ENCODE results near the gene FILIP1L.
A peak's percentile ranks its signal among the peaks of the same experiment; 100 is the strongest.

FILIP1L gene

GRCh38 chr3:99829844-99830243 is 284.5 kb downstream of the FILIP1L start:
- DNase-seq: no peak

DNA sequence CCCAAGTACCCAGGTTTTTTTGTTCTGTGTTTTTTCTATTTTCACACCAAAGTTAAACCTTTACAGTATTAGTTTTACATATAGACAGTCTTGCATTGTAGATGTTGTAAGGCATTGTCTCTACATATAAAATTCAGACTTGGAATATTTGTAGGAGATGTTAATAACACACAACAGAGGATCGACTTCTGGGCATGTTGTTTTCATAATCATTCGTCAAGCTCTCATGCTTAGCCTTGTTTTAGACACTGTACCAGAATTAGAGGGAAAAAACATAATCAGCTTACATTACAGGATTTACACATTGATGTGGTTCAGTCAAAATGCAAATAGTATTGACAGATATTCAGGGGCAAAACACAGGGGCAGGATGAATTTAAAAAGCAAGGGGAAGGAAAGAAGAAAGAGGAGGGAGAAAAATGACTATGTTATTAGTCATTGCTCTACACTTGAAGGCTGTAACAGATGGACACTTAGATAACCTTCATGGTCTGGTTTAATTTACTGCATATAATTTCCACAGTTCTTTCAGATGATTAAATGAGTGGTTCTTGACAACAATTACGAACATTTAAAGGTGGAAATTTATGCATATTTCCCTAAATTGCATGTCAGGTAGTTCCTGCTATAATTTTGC is 289.2 kb downstream of the FILIP1L start:
- DNase-seq: no peak

- no peak for DNase-seq
Observed at GRCh38 chr3:99823723-99824711, 290.3 kb downstream of the FILIP1L start.

DNA sequence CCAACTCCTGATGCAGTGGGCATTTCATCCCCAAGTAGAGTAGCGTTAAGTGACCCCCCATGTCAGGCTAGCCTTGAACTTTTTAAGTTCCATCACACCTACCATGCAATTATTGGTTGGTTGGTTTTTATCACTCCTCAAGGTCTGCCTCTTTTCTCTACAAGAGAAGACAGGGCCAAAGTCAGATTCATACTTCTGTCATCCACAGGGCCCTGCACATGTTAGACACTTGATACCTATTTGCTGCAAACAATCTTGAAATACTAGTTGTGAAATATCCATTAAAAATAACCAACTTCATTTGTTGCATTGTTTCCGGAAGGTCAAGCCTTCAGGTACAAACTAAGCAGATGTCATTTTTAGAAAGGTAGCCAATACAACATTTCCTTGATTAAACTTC is 295.5 kb downstream of the FILIP1L start:
- DNase-seq: no peak

DNA sequence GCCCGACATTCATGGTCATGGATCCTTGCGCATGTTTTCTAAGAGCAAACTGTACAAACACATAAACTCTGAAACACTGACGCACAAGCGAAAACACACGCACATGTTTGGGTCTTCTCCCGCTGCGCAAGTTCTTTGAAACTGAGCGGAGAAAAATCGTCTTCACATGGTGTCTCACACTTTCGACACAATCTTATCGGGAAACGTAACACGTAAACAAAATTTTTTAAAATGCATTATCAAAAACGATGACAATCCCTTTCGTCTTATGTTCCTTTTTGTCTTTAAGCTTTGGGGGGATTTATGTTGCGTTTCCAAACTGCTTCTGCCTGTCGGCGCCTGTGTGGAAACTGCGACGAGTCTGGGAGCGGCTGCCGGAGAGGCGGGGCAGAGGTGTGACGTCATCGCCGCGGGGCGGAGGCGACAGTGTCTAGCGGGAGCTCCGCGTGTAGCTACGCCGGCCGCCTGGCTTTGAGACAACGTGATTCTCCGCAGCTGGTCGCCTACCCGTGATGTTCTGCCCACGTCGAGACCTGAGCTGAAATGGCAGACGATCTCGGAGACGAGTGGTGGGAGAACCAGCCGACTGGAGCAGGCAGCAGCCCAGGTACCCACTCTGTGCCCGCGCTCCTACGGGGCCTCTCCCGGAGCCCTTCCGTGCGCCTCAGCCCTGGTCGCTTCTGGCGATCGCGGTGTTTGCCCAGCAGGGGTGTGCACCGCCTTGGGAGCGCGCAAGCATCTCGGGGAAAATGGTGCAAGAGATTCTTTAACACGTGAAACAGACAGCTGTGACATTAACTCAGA is 296.7 kb downstream of the FILIP1L start, which contains the start of gene CMSS1:
TSS of gene CMSS1 (plus strand) at position 426 of the 804 bp plus-strand sequence.
- DNase-seq: peak; percentile 93

DNA sequence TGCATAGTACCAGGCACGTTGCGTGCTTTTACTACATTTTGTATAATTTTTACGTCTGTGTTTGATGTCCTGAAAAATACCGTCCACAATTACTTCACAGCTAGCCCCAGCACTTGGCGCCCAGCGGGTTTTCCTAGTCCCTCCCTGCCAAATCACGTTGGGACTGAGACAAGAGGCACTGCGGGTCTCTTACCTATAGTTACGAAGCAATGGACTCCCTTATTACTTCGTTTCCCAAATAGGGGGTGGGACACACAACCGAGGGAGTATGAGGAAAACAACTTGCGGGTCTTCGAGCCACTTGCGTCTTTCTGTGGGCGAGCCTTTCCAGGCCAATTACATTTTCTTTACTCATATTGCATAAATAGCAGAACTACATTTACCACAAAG is 297.3 kb downstream of the FILIP1L start:
- peak; percentile 64 for DNase-seq

GRCh38 chr3:99810403-99810802 is 303.9 kb downstream of the FILIP1L start:
- DNase-seq: no peak

- DNase-seq: no peak
Observed at GRCh38 chr3:99809565-99809964, 304.7 kb downstream of the FILIP1L start.

GRCh38 chr3:99808163-99808794 is 306.0 kb downstream of the FILIP1L start:
- peak; percentile 75 for DNase-seq

DNA sequence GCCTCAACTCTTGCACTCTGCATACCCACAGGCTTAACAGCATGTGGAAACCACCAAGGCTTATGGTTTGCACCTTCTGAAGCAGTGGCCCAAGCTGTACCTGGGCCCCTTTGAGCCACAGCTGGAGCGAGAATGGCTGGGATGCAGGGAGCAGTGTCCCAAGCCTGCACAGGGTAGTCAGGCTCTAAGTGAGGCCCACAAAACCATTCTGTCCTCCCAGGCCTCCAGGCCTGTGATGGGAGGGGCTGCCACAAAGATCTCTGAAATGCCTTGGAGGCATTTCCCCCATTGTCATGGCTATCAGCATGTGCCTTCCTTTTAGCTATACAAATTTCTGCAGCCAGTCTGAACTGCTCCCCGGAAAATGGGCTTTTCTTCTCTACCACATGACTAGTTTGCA is 309.1 kb downstream of the FILIP1L start:
- DNase-seq: no peak

GRCh38 chr3:99803297-99803696 is 311.0 kb downstream of the FILIP1L start:
- no peak for DNase-seq

DNA sequence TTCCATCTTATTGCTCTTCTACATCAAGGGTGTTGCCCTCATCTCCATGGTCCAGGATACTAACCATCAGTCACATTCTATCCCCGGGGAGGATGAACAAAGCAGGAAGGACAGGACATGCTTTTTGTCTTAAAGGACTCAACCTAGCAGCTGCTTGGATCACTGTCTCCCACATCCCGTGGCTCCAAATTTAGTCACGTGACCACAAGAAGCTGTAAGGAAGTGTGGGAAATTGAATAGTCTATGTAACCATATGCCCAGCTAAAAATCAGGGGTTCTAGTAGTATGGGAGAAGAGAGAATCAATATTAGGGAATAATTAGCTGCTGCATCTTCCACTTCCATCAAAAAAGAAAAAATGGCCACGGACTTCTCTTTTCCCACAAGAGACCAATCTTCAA is 314.9 kb downstream of the FILIP1L start:
- no peak for DNase-seq

DNA sequence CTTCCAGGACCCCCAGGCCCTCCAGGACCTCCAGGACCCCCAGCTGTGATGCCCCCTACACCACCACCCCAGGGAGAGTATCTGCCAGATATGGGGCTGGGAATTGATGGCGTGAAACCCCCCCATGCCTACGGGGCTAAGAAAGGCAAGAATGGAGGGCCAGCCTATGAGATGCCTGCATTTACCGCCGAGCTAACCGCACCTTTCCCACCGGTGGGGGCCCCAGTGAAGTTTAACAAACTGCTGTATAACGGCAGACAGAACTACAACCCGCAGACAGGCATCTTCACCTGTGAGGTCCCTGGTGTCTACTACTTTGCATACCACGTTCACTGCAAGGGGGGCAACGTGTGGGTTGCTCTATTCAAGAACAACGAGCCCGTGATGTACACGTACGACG is 318.7 kb downstream of the FILIP1L start:
- no peak for DNase-seq

GRCh38 chr3:99794485-99794884 is 319.8 kb downstream of the FILIP1L start:
- no peak for DNase-seq

GRCh38 chr3:99789011-99789721 is 325.1 kb downstream of the FILIP1L start:
- peak; percentile 70 for DNase-seq

All from DMS53 (cell line).